Measurements from ENCODE around the gene TRIM28. TPM values are rescaled to one million over a fixed set of nuclear protein-coding genes. Genes with fewer than 3 reads are reported as not detected.

The TRIM28 gene
- total and polyA plus RNA-seq, 9 of the 15 experiments (the other 6 are each of a cell fraction or from before 2014, with no cell fraction given), result 12.1 to 797 (median 490) TPM

GRCh38 chr19:58513694-58514563 lies 29.9 kb upstream of the TRIM28 start (continued):
- TF ChIP-seq E2F5 (CRISPR knock-in tag; IDR thresholded peaks at IDR 0.05), result 0 out of 2 replicates have a peak, but pooled peaks have one; percentile 29
- TF ChIP-seq ZEB2 (IDR thresholded peaks at IDR 0.05), result 0 out of 2 replicates have a peak, but pooled peaks have one; percentile 32
- no peak for TF ChIP-seq MLLT1 (IDR thresholded peaks at IDR 0.05)
- TF ChIP-seq PREB (CRISPR knock-in tag; IDR thresholded peaks at IDR 0.05), result no peak
- no peak for TF ChIP-seq CREB3 (tag; conservative IDR thresholded peaks at IDR 0.05; ENCODE audit: low read depth)
- TF ChIP-seq C11orf30 (IDR thresholded peaks at IDR 0.05; ENCODE audit: low read depth), result no peak
- no peak for TF ChIP-seq EHMT2 (IDR thresholded peaks at IDR 0.05)
- TF ChIP-seq BACH1 (tag; IDR thresholded peaks at IDR 0.05), result no peak
- TF ChIP-seq ESRRB (CRISPR knock-in tag; IDR thresholded peaks at IDR 0.05; ENCODE audit: borderline replicate concordance), result no peak
- no peak for TF ChIP-seq ZNF280A (IDR thresholded peaks at IDR 0.05; ENCODE audit: low read depth, partially characterized antibody)
- TF ChIP-seq TAF7 (tag; IDR thresholded peaks at IDR 0.05), result no peak
- TF ChIP-seq ZBTB49 (CRISPR knock-in tag; IDR thresholded peaks at IDR 0.05; ENCODE audit: borderline replicate concordance), result no peak
- TF ChIP-seq HSF4 (CRISPR knock-in tag; IDR thresholded peaks at IDR 0.05; ENCODE audit: borderline replicate concordance), result no peak
- TF ChIP-seq RBM25 (IDR thresholded peaks at IDR 0.05; ENCODE audit: low read depth, low read length, severe bottlenecking), result no peak
- peak; percentile 69 for TF ChIP-seq SUPT5H (IDR thresholded peaks at IDR 0.05)
- peak; percentile 54; the same call in 1 of the 2 replicates for TF ChIP-seq PHF8 (IDR thresholded peaks at IDR 0.05; ENCODE audit: borderline replicate concordance, low read length)
- no peak for TF ChIP-seq SRSF9 (IDR thresholded peaks at IDR 0.05; ENCODE audit: borderline replicate concordance, low read depth, low read length)
- no peak for TF ChIP-seq TGIF2 (CRISPR knock-in tag; IDR thresholded peaks at IDR 0.05)

Measured in K562 (cell line).